Nephron progenitor cell (in vitro differentiated cells): Measurements from ENCODE around the gene RGL1.

ENCODE experiments used
- DNase-seq: peaks from one replicate; pipeline ENCODE4 v3.0.0; 2021
- H3K27ac Mint-ChIP-seq: 2 replicates; pipeline ENCODE4 v1.8.0; 2021; ENCODE audit warnings: mild to moderate bottlenecking, moderate library complexity, mixed read lengths
- H3K27me3 Mint-ChIP-seq: 2 replicates; pipeline ENCODE4 v1.8.0; 2021; ENCODE audit warnings: mild to moderate bottlenecking, low read depth, mixed read lengths; ENCODE audit not compliant: poor library complexity
- H3K36me3 Mint-ChIP-seq: 2 replicates; pipeline ENCODE4 v1.8.0; 2021; ENCODE audit warnings: low read depth, mixed read lengths
- H3K4me1 Mint-ChIP-seq: 2 replicates; pipeline ENCODE4 v1.8.0; 2021; ENCODE audit warnings: mixed read lengths
- H3K4me3 Mint-ChIP-seq: 2 replicates; pipeline ENCODE4 v1.8.0; 2021; ENCODE audit warnings: mild to moderate bottlenecking, moderate library complexity, mixed read lengths
- H3K9me3 Mint-ChIP-seq: 2 replicates; pipeline ENCODE4 v1.8.0; 2021; ENCODE audit warnings: mild to moderate bottlenecking, moderate library complexity, mixed read lengths
- CTCF ChIP-seq: fragments of 200-600 bp; sonication (generic); IDR thresholded peaks from 2 replicates; pipeline ENCODE4 v1.5.0; 2021; ENCODE audit warnings: antibody characterized with exemption

Gene RGL1

GRCh38 chr1:183821309-183821888, 16.5 kb downstream of the RGL1 start:
- peaks cover 20% of the 10 kb centered on the region for H3K4me1 Mint-ChIP-seq
- DNase-seq: no peak
- TF ChIP-seq CTCF: no peak
- peaks cover 6% of the 10 kb centered on the region for H3K36me3 Mint-ChIP-seq
- H3K27ac Mint-ChIP-seq: no peak overlapping the region
- no peak overlapping the region for H3K4me3 Mint-ChIP-seq
- peaks cover 3% of the 10 kb centered on the region for H3K27me3 Mint-ChIP-seq
- no peaks in the 10 kb centered on the region for H3K9me3 Mint-ChIP-seq

DNA sequence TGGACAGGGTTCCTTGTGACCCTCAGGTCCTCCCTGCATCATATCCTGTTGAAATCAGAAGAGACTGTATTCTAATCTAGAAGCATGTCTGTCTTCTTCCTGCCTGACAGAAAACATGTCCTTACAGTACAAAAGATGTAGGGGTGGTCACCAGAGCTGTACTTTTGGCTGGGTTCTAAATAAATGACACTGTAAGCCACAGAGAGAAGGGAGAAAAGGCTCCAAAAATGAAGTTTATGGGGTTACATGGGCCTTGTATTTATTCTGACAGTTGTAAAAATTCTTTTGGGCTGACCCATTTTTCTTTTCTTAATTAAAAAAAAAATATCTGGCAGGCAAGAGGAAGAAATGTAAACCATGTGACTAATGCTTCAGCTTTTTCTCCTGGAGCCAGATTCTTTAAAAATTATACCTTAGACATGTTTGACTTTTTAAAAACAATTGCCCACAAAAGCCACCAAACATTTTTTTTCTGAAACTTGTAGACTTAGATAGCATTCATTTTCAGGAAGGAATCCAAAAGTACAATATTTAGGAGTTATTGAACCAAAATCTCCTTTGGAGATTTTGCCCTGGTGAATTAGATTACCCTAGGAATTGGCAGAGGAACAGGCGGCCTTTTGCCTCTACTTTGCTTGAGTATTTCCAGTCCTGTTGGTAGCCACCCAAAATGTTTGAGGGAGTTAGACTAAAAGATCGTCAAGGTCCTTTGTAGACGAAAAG, 17.1 kb downstream of the RGL1 start:
- DNase-seq: no peak
- Mint-ChIP-seq H3K27ac (no peak overlapping the region), H3K4me1 (peaks cover 13% of the 10 kb centered on the region), H3K36me3 (peaks cover 8% of the 10 kb centered on the region), H3K27me3 (peaks cover 3% of the 10 kb centered on the region), H3K9me3 (no peaks in the 10 kb centered on the region), H3K4me3 (no peak overlapping the region)
- TF ChIP-seq CTCF: no peak

- H3K36me3 Mint-ChIP-seq: peaks cover 8% of the 10 kb centered on the region
- no peak overlapping the region for H3K4me3 Mint-ChIP-seq
- no peak overlapping the region for H3K27ac Mint-ChIP-seq
- H3K4me1 Mint-ChIP-seq: no peaks in the 10 kb centered on the region
- no peak for DNase-seq
- H3K9me3 Mint-ChIP-seq: no peaks in the 10 kb centered on the region
- no peak for TF ChIP-seq CTCF
- peaks cover 3% of the 10 kb centered on the region for H3K27me3 Mint-ChIP-seq
Observed at GRCh38 chr1:183824291-183824690, 19.4 kb downstream of the RGL1 start.

DNA sequence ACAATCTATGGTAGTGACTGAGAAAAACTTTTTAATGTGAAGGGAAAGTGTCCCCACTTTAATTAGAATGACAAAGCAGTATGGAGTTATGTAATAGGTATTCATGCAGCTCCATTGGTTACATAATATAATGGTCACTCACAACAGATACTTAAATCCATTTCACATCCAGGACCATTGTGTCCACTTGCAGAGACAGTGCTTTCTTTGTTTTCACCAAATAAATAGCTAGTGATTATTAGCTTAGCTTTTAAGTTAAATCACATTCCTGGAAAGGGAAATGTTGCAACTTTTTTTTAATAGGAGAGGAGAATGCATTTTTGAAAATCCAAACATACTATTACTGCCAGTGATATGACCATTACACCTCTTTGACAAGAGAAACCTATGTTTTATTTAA, 22.9 kb downstream of the RGL1 start:
- peaks cover 3% of the 10 kb centered on the region for H3K27me3 Mint-ChIP-seq
- H3K4me3 Mint-ChIP-seq: no peak overlapping the region
- H3K36me3 Mint-ChIP-seq: peaks cover 8% of the 10 kb centered on the region
- no peak for DNase-seq
- no peaks in the 10 kb centered on the region for H3K4me1 Mint-ChIP-seq
- TF ChIP-seq CTCF: no peak
- no peaks in the 10 kb centered on the region for H3K9me3 Mint-ChIP-seq
- no peak overlapping the region for H3K27ac Mint-ChIP-seq

GRCh38 chr1:183830389-183830788, 25.5 kb downstream of the RGL1 start:
- Mint-ChIP-seq H3K27me3 (no peaks in the 10 kb centered on the region), H3K27ac (no peak overlapping the region), H3K9me3 (no peaks in the 10 kb centered on the region), H3K36me3 (peaks cover 8% of the 10 kb centered on the region), H3K4me1 (no peaks in the 10 kb centered on the region), H3K4me3 (no peak overlapping the region)
- TF ChIP-seq CTCF: no peak
- no peak for DNase-seq

- Mint-ChIP-seq H3K4me1 (no peaks in the 10 kb centered on the region), H3K27me3 (no peaks in the 10 kb centered on the region), H3K9me3 (no peaks in the 10 kb centered on the region), H3K27ac (no peak overlapping the region), H3K4me3 (no peak overlapping the region), H3K36me3 (peaks cover 3% of the 10 kb centered on the region)
- no peak for TF ChIP-seq CTCF
- DNase-seq: no peak
Observed at GRCh38 chr1:183831311-183831710, 26.4 kb downstream of the RGL1 start.
